Measurements from ENCODE around the gene FRMD4B.
"Not testable (repeated sequence)": the region's sequence is repeated elsewhere in the genome, so short reads cannot be mapped to it uniquely, and the experiment has no call there.

Gene FRMD4B

GRCh38 chr3:69283913-69284611 is 101.8 kb downstream of the FRMD4B start:
- DNase-seq (ENCODE audit: low read depth, low spot score) = no peak

- no peak for DNase-seq (ENCODE audit: low read depth, low spot score)
Measured at GRCh38 chr3:69283496-69283895, 102.4 kb downstream of the FRMD4B start.

DNA sequence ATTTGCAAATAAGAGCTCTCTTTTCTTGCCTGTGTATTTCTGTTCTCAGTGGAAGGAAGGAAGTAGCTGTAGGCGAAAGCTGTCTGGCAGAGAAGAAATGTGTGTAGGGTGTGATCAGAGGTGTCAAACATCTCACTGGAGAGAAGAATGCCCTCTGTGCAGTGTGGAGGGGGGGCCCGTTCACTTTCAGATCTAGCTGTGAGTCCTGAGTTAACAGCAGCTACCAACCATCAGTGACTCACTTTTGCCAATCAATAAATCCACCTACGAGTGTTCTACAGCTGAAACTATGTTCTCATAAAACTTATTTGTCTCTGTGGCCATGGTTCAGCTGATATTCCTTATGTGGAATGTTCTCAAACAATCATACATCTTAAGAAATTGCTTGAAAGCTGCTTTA is 103.7 kb downstream of the FRMD4B start:
- DNase-seq (ENCODE audit: low read depth, low spot score) = no peak

GRCh38 chr3:69277403-69277802 is 108.5 kb downstream of the FRMD4B start:
- not testable (repeated sequence) for DNase-seq (ENCODE audit: low read depth, low spot score)

DNA sequence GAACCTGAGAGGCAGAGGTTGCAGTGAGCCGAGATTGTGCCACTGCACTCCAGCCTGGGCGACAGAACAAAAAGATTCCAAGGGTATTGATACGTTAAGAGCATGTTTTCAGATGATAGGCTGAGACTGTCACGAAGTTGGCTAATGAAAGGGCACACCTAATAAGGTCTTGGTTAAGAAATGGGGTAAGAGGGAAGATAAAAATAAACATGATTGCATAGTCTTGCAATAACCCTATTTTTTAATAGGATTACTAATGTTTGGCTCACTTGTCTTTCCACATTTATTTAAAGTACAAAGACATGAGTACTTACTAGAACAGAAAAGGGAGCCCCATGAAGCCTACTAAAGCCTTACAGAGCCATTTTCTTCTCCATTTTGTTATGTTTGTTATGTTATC is 109.0 kb downstream of the FRMD4B start:
- DNase-seq (ENCODE audit: low read depth, low spot score) = no peak

DNA sequence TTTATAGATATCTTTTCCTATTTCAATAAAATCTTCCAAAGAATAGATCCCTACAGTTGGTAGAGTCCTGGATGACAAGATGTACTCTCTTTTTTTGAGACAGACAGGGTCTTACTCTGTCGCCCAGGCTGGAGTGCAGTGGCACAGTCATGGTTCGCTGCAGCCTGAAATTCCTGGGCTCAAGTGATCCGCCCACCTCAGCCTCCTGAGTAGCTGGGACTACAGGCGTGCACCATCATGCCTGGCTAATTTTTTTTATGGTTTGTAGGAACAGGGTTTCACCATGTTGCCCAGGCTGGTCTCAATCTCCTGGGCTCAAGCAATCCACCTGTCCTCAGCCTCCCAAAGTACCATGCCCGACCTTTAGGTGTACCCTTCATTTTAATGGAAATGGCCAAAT is 109.7 kb downstream of the FRMD4B start:
- DNase-seq (ENCODE audit: low read depth, low spot score) = not testable (repeated sequence)

DNA sequence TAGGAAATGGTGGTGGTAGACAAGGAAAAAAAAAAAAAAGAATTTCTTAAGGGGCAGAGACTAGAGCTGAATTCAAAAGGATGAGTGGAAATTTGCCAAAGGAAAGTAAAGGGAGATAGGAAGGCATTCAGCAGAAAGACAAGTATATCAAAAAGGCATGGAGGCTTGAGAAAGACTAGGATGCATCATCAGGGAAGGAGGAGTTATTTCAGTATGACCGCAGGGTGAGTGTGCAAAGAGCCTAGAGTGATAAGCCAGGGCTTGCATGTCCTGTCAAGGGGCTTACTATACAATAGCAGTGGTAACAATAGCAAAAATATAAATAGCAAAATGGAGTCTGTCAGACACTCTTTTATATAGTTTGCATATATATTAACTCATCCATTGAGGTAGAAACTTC is 112.0 kb downstream of the FRMD4B start:
- DNase-seq (ENCODE audit: low read depth, low spot score) = no peak

GRCh38 chr3:69272556-69272955 is 113.3 kb downstream of the FRMD4B start:
- no peak for DNase-seq (ENCODE audit: low read depth, low spot score)

- no peak for DNase-seq (ENCODE audit: low read depth, low spot score)
Measured at GRCh38 chr3:69271098-69271497, 114.8 kb downstream of the FRMD4B start.

- no peak for DNase-seq (ENCODE audit: low read depth, low spot score)
Measured at GRCh38 chr3:69266585-69266984, 119.3 kb downstream of the FRMD4B start.

GRCh38 chr3:69266071-69266470 is 119.8 kb downstream of the FRMD4B start:
- not testable (repeated sequence) for DNase-seq (ENCODE audit: low read depth, low spot score)

GRCh38 chr3:69260843-69261405 is 125.0 kb downstream of the FRMD4B start:
- not testable (repeated sequence) for DNase-seq (ENCODE audit: low read depth, low spot score)

DNA sequence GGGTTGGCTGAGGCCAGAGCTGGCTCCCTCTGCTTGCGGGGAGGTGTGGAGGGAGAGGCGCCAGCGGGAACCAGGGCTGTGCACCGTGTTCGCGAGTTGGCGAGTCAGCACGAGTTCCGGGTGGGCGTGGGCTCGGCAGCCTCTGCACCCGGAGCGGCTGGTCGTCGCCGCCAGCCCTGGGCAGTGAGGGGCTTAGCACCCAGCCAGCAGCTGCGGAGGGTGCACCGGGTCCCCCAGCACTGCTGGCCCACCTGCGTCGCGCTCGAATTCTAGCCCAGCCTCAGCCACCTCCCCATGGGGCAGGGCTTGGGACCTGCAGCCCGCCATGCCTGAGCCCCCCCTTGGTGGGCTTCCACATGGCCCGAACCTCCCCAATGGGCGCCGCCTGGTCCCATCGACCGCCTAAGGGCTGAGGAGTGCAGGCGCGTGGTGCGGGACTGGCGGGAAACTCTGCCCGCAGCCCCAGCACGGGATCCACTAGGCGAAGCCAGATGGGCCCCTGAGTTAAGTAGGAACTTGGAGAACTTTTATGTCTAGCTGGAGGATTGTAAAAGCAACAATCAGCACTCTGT is 125.6 kb downstream of the FRMD4B start:
- DNase-seq (ENCODE audit: low read depth, low spot score) = no peak

DNA sequence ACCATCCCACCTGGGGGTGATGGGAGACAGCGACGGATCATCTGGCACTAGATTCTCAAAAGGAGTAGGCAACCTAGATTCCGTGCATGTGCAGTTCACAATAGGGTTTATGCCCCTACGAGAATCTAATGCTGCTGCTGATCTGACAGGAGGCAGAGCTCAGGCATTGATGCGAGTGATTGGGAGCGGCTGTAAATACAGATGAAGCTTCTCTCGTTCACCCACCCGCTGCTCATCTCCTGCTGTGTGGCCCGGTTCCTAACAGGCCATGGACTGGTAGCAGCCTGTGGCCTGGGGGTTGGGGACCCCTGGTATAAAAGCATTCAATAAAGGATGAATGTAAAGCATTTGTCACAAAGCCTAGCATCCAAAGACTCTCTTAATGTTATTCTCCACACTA is 126.8 kb downstream of the FRMD4B start:
- no peak for DNase-seq (ENCODE audit: low read depth, low spot score)

DNA sequence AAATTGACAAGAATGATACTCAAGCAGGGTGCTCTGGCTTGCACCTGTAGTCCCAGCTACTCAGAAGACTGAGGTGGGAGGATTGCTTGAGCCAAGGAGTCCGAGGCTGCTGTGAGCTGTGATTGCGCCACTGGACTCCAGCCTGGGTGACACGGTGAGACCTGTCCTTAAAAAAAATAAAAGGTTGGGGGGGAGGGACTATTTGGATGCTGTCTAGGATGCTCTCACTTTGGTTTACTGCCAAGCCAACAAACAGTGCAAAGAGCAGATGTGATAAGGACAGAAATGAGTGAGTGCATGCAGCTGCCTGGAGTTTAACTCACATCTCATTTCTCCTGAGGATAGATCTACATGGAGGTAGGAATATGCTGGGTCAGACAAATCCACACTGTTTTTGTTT is 130.0 kb downstream of the FRMD4B start:
- DNase-seq (ENCODE audit: low read depth, low spot score) = no peak

DNA sequence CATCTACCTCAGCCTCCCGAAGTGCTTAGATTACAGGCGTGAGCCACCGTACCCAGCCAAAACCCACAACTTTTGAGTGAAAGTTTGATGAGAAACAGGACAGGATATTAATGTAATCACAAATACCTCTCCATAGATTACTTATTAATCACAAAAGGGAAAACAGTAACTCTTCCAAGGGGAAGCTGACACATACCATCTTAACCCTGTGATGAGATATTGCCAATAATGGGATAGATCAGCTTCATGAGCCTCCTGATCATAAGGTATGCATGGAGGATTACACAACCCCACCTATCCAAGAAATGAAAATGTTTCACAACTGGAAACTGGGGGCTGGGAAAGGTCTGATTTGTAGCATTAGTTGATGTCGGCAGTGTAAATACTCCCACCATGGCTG is 131.5 kb downstream of the FRMD4B start:
- no peak for DNase-seq (ENCODE audit: low read depth, low spot score)

- DNase-seq (ENCODE audit: low read depth, low spot score) = no peak
Measured at GRCh38 chr3:69252631-69253030, 133.3 kb downstream of the FRMD4B start.

DNA sequence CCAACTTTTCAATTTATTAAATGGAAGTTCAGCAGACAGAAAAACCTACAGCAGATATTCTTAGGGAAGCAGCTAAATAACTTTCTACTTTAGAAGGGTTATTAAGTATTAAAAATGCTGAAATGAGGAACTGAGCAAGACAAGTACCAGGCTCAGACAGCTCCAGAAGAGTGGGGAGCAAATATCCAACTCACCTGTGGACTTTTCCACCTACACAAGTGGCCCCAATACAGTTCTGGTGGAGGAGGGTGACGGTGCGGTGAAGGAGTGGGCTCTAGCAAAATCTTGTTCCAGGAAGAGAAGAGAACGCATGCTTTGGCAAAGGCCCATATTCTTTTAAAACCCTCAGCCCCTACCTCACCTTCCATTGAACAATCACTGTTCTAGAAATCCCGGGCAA is 133.7 kb downstream of the FRMD4B start:
- DNase-seq (ENCODE audit: low read depth, low spot score) = no peak

DNA sequence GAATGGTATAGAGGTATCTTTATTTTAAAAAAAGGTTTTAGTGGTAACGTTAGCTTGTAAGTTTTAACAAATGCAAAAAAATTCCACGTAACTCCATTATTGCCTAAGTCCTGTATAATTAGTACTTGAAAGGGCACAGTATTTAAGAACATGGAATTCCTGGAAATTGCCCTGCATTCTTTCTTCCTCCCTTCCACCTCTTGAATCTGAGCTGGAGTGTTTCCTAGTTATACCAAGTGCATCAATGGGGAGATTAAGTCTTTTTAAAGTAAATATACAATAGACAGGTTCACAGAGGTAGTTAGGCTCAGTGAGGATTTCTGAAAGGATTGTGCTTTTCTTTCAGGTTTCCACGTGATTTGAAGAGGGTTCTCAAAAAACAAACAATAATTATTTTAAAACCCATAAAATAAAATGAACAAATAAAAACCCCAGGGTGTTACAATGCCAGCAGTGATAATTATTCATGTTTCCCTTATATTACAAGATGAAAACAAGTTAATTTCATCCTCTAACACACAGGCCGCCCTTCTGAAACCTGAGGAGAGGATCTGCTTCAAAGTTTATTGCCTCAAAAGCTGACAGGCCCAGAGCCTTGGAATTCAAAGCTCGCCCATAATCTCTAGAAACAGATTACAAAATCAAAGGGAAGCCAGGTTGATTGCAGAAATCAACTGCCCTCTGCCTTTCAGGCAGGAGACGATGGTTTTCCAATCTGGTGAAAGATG is 134.6 kb downstream of the FRMD4B start:
- peak; percentile 68 for DNase-seq (ENCODE audit: low read depth, low spot score)

- peak; percentile 87 for DNase-seq (ENCODE audit: low read depth, low spot score)
Measured at GRCh38 chr3:69250014-69250413, 135.9 kb downstream of the FRMD4B start.

DNA sequence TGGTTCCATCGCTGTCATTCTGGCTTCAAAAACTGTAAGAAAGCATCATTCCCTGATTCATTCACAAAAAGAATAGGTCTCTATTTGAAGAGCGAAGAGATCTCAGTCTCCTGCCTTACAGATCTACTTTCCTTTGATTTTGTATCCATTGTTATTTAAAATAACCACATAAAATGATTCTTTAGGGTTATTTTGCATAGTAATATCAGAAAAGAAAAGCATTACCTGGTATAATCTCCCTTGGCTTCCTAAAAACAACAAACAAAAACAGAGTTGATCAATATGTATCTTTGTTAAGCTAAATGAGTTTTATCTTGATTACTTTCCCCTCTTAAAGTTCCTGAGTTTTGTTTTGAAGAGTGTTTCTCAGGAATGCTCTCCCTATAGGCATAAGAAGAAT is 136.9 kb downstream of the FRMD4B start:
- no peak for DNase-seq (ENCODE audit: low read depth, low spot score)

DNA sequence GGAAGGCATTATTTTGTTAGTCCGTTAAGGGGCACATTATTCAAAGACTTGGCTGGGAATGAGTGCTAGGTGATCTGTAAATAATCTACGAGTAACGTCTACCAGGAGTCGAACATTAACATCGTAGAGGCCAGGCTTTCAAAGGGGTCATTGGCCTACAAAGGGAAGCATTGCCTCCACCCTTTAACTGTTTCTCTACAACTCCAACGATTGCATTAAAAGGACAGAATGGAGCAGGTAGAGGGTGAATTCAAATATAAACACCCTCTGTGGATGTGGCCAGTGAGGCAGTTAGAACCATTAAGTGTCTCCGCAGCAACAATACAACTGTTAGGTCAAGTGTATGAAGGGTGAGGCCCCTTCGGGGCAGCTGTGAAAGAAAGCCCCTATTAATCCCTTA is 137.5 kb downstream of the FRMD4B start:
- no peak for DNase-seq (ENCODE audit: low read depth, low spot score)

DNA sequence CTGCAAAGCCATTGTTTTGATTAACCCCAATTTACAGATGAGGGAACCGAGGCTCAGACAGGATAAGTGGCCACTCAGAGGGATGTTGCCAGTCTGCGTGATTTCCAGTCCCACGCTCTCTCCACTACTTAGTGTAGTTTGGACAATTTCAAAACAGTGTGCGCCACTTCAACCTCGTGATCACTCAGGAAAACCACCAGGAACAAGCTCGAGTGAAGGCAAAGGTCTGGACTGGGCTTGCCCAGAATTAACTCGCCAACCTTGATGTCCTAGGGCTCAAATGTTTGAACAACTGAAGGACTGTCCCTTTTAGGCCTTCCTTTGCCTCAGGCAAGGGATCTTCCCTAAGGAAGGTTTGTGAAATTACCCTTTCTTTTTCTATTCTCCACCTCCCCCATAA is 139.3 kb downstream of the FRMD4B start:
- no peak for DNase-seq (ENCODE audit: low read depth, low spot score)

Data from ELF-1 (cell line).